HG02852 (cell line): ENCODE data around the gene SMPD1.

ENCODE experiments used
- ATAC-seq: cut with Tn5 transposase; IDR thresholded peaks from one replicate; pipeline ENCODE4 v1.9.1; 2021; ENCODE audit warnings: mild to moderate bottlenecking, moderate library complexity; ENCODE audit not compliant: unreplicated experiment

Gene SMPD1

GRCh38 chr11:6389905-6390717 is at the start of gene SMPD1:
Gene SMPD1, plus strand, starts transcription at chr11:6390474. Its CDS starts 125 bp downstream, at chr11:6390599.
- peak; percentile 96 for ATAC-seq

GRCh38 chr11:6345366-6345765 is 44.9 kb upstream of the SMPD1 start:
- no peak for ATAC-seq

GRCh38 chr11:6350043-6350442 is 40.2 kb upstream of the SMPD1 start:
- ATAC-seq = no peak

- ATAC-seq = no peak
Measured at GRCh38 chr11:6350486-6350885, 39.8 kb upstream of the SMPD1 start.

GRCh38 chr11:6351782-6352382 is 38.4 kb upstream of the SMPD1 start:
- no peak for ATAC-seq

GRCh38 chr11:6353367-6353987 is 36.8 kb upstream of the SMPD1 start:
- peak; percentile 73 for ATAC-seq

GRCh38 chr11:6354651-6355485 is 35.4 kb upstream of the SMPD1 start:
- ATAC-seq = no peak

GRCh38 chr11:6356503-6357055 is 33.7 kb upstream of the SMPD1 start:
- ATAC-seq = no peak

GRCh38 chr11:6357222-6357621 is 33.1 kb upstream of the SMPD1 start:
- no peak for ATAC-seq

- ATAC-seq = no peak
Measured at GRCh38 chr11:6360183-6360582, 30.1 kb upstream of the SMPD1 start.

- ATAC-seq = no peak
Measured at GRCh38 chr11:6362185-6362872, 27.9 kb upstream of the SMPD1 start.

- ATAC-seq = peak; percentile 89
Measured at GRCh38 chr11:6362873-6363678, 27.2 kb upstream of the SMPD1 start.

- ATAC-seq = no peak
Measured at GRCh38 chr11:6365659-6366058, 24.6 kb upstream of the SMPD1 start.

GRCh38 chr11:6371825-6372224 is 18.4 kb upstream of the SMPD1 start:
- ATAC-seq = no peak

- ATAC-seq = no peak
Measured at GRCh38 chr11:6377902-6378639, 12.2 kb upstream of the SMPD1 start.

GRCh38 chr11:6378640-6378989 is 11.7 kb upstream of the SMPD1 start:
- no peak for ATAC-seq

- no peak for ATAC-seq
Measured at GRCh38 chr11:6385046-6385777, 5.1 kb upstream of the SMPD1 start.
